Activated CD4-positive, alpha-beta memory T cell treated with anti-CD3 and anti-CD28 coated beads for 36 hours (primary cell): ENCODE data around the gene TLE7. TPM values are rescaled to one million over a fixed set of nuclear protein-coding genes. Genes with fewer than 3 reads are reported as not detected.

Experiments
- CTCF ChIA-PET: fragments of 350-600 bp; sonication (Branson Sonifier 250); formaldehyde crosslinking; loops from one replicate; lab custom pipeline; 2021; ENCODE audit warnings: antibody characterized with exemption, inconsistent platforms; lab: Charles Lee
- POLR2A ChIA-PET: fragments of 350-600 bp; sonication (Branson Sonifier 250); formaldehyde crosslinking; loops from one replicate; lab custom pipeline; 2021; ENCODE audit warnings: antibody characterized with exemption; lab: Charles Lee
- DNase-seq: peaks from one replicate; pipeline ENCODE4 v3.0.0-alpha.2; 2020
- H3K27ac Mint-ChIP-seq: one replicate; pipeline ENCODE4 v1.8.0; 2021; ENCODE audit warnings: mixed read lengths
- H3K27me3 Mint-ChIP-seq: one replicate; pipeline ENCODE4 v1.8.0; 2021; ENCODE audit warnings: mixed read lengths
- H3K36me3 Mint-ChIP-seq: one replicate; pipeline ENCODE4 v1.8.0; 2021; ENCODE audit warnings: mixed read lengths
- H3K4me1 Mint-ChIP-seq: one replicate; pipeline ENCODE4 v1.8.0; 2021; ENCODE audit warnings: low read depth, mixed read lengths
- H3K4me3 Mint-ChIP-seq: one replicate; pipeline ENCODE4 v1.8.0; 2021; ENCODE audit warnings: mild to moderate bottlenecking, mixed read lengths
- H3K9me3 Mint-ChIP-seq: one replicate; pipeline ENCODE4 v1.8.0; 2021; ENCODE audit warnings: mixed read lengths
- intact Hi-C: fragments of 100-400 bp; cut with micrococcal nuclease; formaldehyde crosslinking; loops from one replicate; pipeline ENCODE4 v1.15.1; 2023
- total RNA-seq, 2 experiments: library from RNA; stranded (reverse); gene quantifications; one replicate each; pipeline ENCODE4 v1.2.3, GENCODE V29; 2021

TLE7 gene
- total RNA-seq, 2 experiments from 2014 or later, result not detected

- Mint-ChIP-seq H3K4me3 (no peak overlapping the region), H3K9me3 (peaks cover 38% of the 10 kb centered on the region), H3K36me3 (peaks cover 16% of the 10 kb centered on the region), H3K27me3 (peaks cover under 1% of the 10 kb centered on the region), H3K4me1 (no peaks in the 10 kb centered on the region), H3K27ac (no peak overlapping the region)
- intact Hi-C loops, result loop anchor here (5.0 kb wide), 1 partner anchor 54 kb away; no protein-coding TSS in a partner anchor
- no peak for DNase-seq
- POLR2A ChIA-PET, result no interaction called here
- CTCF ChIA-PET, result no interaction called here
Measured at GRCh38 chr16:71443714-71444113, 1.9 kb upstream of the TLE7 start.

- peak; percentile 44 for DNase-seq
- intact Hi-C loops, result loop anchor here (5.0 kb wide), 1 partner anchor 56 kb away; no protein-coding TSS in a partner anchor
- H3K27me3 Mint-ChIP-seq, result peaks cover 10% of the 10 kb centered on the region
- no peak overlapping the region for H3K4me3 Mint-ChIP-seq
- no peak overlapping the region for H3K27ac Mint-ChIP-seq
- no peaks in the 10 kb centered on the region for H3K36me3 Mint-ChIP-seq
- POLR2A ChIA-PET, result no interaction called here
- H3K4me1 Mint-ChIP-seq, result no peaks in the 10 kb centered on the region
- peaks cover 20% of the 10 kb centered on the region for H3K9me3 Mint-ChIP-seq
- CTCF ChIA-PET, result interaction anchor here (2.4 kb wide), 1 partner anchor 29 kb away, joined by 14 read pairs; no protein-coding TSS in a partner anchor
Measured at GRCh38 chr16:71441348-71442050, 355 bp downstream of the TLE7 start.

GRCh38 chr16:71440669-71441347 lies 1.0 kb downstream of the TLE7 start:
- ChIA-PET POLR2A (no interaction called here), CTCF (interaction anchor here (0.6 to 2.4 kb wide), 6 partner anchors 12 to 59 kb away, joined by 3 to 14 read pairs (median 4); partner anchors contain the start of gene ZNF23)
- H3K36me3 Mint-ChIP-seq, result no peaks in the 10 kb centered on the region
- DNase-seq, result peak; percentile 18
- H3K27me3 Mint-ChIP-seq, result peaks cover 10% of the 10 kb centered on the region
- intact Hi-C loops, result loop anchor here (5.0 kb wide), 1 partner anchor 56 kb away; no protein-coding TSS in a partner anchor
- H3K27ac Mint-ChIP-seq, result no peak overlapping the region
- peaks cover 15% of the 10 kb centered on the region for H3K9me3 Mint-ChIP-seq
- no peak overlapping the region for H3K4me3 Mint-ChIP-seq
- no peaks in the 10 kb centered on the region for H3K4me1 Mint-ChIP-seq

- peaks cover 4% of the 10 kb centered on the region for H3K9me3 Mint-ChIP-seq
- H3K4me1 Mint-ChIP-seq, result no peaks in the 10 kb centered on the region
- intact Hi-C loops, result no loop called here
- H3K27ac Mint-ChIP-seq, result no peak overlapping the region
- H3K27me3 Mint-ChIP-seq, result peaks cover 13% of the 10 kb centered on the region
- no peaks in the 10 kb centered on the region for H3K36me3 Mint-ChIP-seq
- no peak overlapping the region for H3K4me3 Mint-ChIP-seq
- no peak for DNase-seq
- POLR2A ChIA-PET, result no interaction called here
- CTCF ChIA-PET, result interaction anchor here (0.6 to 2.4 kb wide), 5 partner anchors 10 to 172 kb away, joined by 3 to 14 read pairs (median 3); partner anchors contain the start of gene ZNF23
Measured at GRCh38 chr16:71439523-71439922, 2.3 kb downstream of the TLE7 start.

GRCh38 chr16:71436473-71436872 lies 5.4 kb downstream of the TLE7 start:
- Mint-ChIP-seq H3K9me3 (no peaks in the 10 kb centered on the region), H3K27me3 (peaks cover 17% of the 10 kb centered on the region), H3K4me1 (no peaks in the 10 kb centered on the region), H3K36me3 (no peaks in the 10 kb centered on the region), H3K4me3 (no peak overlapping the region), H3K27ac (no peak overlapping the region)
- intact Hi-C loops, result no loop called here
- DNase-seq, result no peak
- POLR2A ChIA-PET, result no interaction called here
- CTCF ChIA-PET, result interaction anchor here (1.8 to 2.2 kb wide), 2 partner anchors 24 to 64 kb away, joined by 4 to 7 read pairs; no protein-coding TSS in a partner anchor

- ChIA-PET POLR2A (no interaction called here), CTCF (interaction anchor here (1.1 to 2.1 kb wide), 3 partner anchors 11 to 20 kb away, joined by 4 to 7 read pairs (median 5); no protein-coding TSS in a partner anchor)
- Mint-ChIP-seq H3K27me3 (peaks cover 24% of the 10 kb centered on the region), H3K27ac (no peak overlapping the region), H3K4me3 (no peak overlapping the region), H3K36me3 (no peaks in the 10 kb centered on the region), H3K9me3 (no peaks in the 10 kb centered on the region), H3K4me1 (no peaks in the 10 kb centered on the region)
- intact Hi-C loops, result no loop called here
- DNase-seq, result no peak
Measured at GRCh38 chr16:71432906-71433305, 8.9 kb downstream of the TLE7 start.

- Mint-ChIP-seq H3K4me3 (no peak overlapping the region), H3K27me3 (peaks cover 23% of the 10 kb centered on the region), H3K4me1 (no peaks in the 10 kb centered on the region), H3K9me3 (no peaks in the 10 kb centered on the region), H3K27ac (no peak overlapping the region), H3K36me3 (no peaks in the 10 kb centered on the region)
- ChIA-PET POLR2A (no interaction called here), CTCF (interaction anchor here (1.1 to 1.7 kb wide), 2 partner anchors 10 to 19 kb away, joined by 4 to 7 read pairs; no protein-coding TSS in a partner anchor)
- no peak for DNase-seq
- intact Hi-C loops, result no loop called here
Measured at GRCh38 chr16:71431991-71432390, 9.9 kb downstream of the TLE7 start.

- H3K4me1 Mint-ChIP-seq, result peaks cover 5% of the 10 kb centered on the region
- peaks cover 27% of the 10 kb centered on the region for H3K27me3 Mint-ChIP-seq
- no peaks in the 10 kb centered on the region for H3K9me3 Mint-ChIP-seq
- POLR2A ChIA-PET, result no interaction called here
- H3K4me3 Mint-ChIP-seq, result no peak overlapping the region
- CTCF ChIA-PET, result interaction anchor here (1.7 kb wide), 1 partner anchor 19 kb away, joined by 7 read pairs; no protein-coding TSS in a partner anchor
- intact Hi-C loops, result no loop called here
- no peak for DNase-seq
- H3K36me3 Mint-ChIP-seq, result no peaks in the 10 kb centered on the region
- no peak overlapping the region for H3K27ac Mint-ChIP-seq
Measured at GRCh38 chr16:71431176-71431575, 10.7 kb downstream of the TLE7 start.

- intact Hi-C loops, result no loop called here
- Mint-ChIP-seq H3K27me3 (peaks cover 29% of the 10 kb centered on the region), H3K9me3 (no peaks in the 10 kb centered on the region), H3K27ac (no peak overlapping the region), H3K4me1 (peaks cover 5% of the 10 kb centered on the region), H3K36me3 (no peaks in the 10 kb centered on the region), H3K4me3 (no peak overlapping the region)
- ChIA-PET POLR2A (no interaction called here), CTCF (no interaction called here)
- DNase-seq, result no peak
Measured at GRCh38 chr16:71430744-71431143, 11.1 kb downstream of the TLE7 start.

GRCh38 chr16:71429581-71429980 lies 12.3 kb downstream of the TLE7 start:
- H3K4me3 Mint-ChIP-seq, result no peak overlapping the region
- CTCF ChIA-PET, result interaction anchor here (1.5 to 2.5 kb wide), 3 partner anchors 10 to 70 kb away, joined by 5 to 10 read pairs (median 9); no protein-coding TSS in a partner anchor
- H3K27ac Mint-ChIP-seq, result no peak overlapping the region
- intact Hi-C loops, result no loop called here
- DNase-seq, result no peak
- peaks cover 36% of the 10 kb centered on the region for H3K27me3 Mint-ChIP-seq
- no peaks in the 10 kb centered on the region for H3K36me3 Mint-ChIP-seq
- no peaks in the 10 kb centered on the region for H3K9me3 Mint-ChIP-seq
- POLR2A ChIA-PET, result no interaction called here
- H3K4me1 Mint-ChIP-seq, result peaks cover 5% of the 10 kb centered on the region

- ChIA-PET POLR2A (no interaction called here), CTCF (interaction anchor here (1.5 to 2.5 kb wide), 3 partner anchors 11 to 71 kb away, joined by 5 to 10 read pairs (median 9); no protein-coding TSS in a partner anchor)
- no peak for DNase-seq
- H3K4me1 Mint-ChIP-seq, result peaks cover 5% of the 10 kb centered on the region
- intact Hi-C loops, result no loop called here
- H3K9me3 Mint-ChIP-seq, result no peaks in the 10 kb centered on the region
- H3K4me3 Mint-ChIP-seq, result no peak overlapping the region
- no peaks in the 10 kb centered on the region for H3K36me3 Mint-ChIP-seq
- H3K27me3 Mint-ChIP-seq, result peaks cover 40% of the 10 kb centered on the region
- H3K27ac Mint-ChIP-seq, result no peak overlapping the region
Measured at GRCh38 chr16:71428883-71429282, 13.0 kb downstream of the TLE7 start.

GRCh38 chr16:71428385-71428784 lies 13.5 kb downstream of the TLE7 start:
- CTCF ChIA-PET, result interaction anchor here (1.5 to 2.5 kb wide), 3 partner anchors 12 to 72 kb away, joined by 5 to 10 read pairs (median 9); no protein-coding TSS in a partner anchor
- Mint-ChIP-seq H3K27ac (no peak overlapping the region), H3K27me3 (peaks cover 41% of the 10 kb centered on the region), H3K9me3 (no peaks in the 10 kb centered on the region), H3K36me3 (no peaks in the 10 kb centered on the region), H3K4me1 (peaks cover 5% of the 10 kb centered on the region), H3K4me3 (no peak overlapping the region)
- POLR2A ChIA-PET, result no interaction called here
- intact Hi-C loops, result no loop called here
- no peak for DNase-seq
